GM23338 (cell line): Measurements from ENCODE around the gene CABP2. TPM values are rescaled to one million over a fixed set of nuclear protein-coding genes. Genes with fewer than 3 reads are reported as not detected.
A peak's percentile ranks its signal among the peaks of the same experiment; 100 is the strongest.

Experiments
- ATAC-seq: fragments of 200-7000 bp; cut with Tn5 transposase; 3 replicates; pipeline ENCODE4 v1.9.1; 2020
- DNase-seq: peaks from one replicate; pipeline ENCODE4 v3.0.0-alpha.2; 2015; ENCODE audit warnings: low spot score
- H2AFZ ChIP-seq: fragments of 200-600 bp; sonication (generic); 2 replicates; pipeline ENCODE4 v1.8.0; 2016; ENCODE audit warnings: antibody characterized with exemption, mild to moderate bottlenecking, moderate library complexity
- H3F3A ChIP-seq: fragments of 200-600 bp; sonication (generic); replicated peaks from 2 replicates; pipeline ENCODE4 v1.8.0; 2017; ENCODE audit warnings: antibody characterized with exemption, mixed run types, low read depth
- H3K27ac ChIP-seq: fragments of 200-600 bp; sonication (generic); 2 replicates; pipeline ENCODE4 v1.6.1; 2016; ENCODE audit warnings: low read depth
- H3K27me3 ChIP-seq: fragments of 200-600 bp; sonication (generic); 2 replicates; pipeline ENCODE4 v1.8.0; 2016; ENCODE audit warnings: mild to moderate bottlenecking, mixed run types, moderate library complexity; ENCODE audit not compliant: insufficient read depth
- H3K36me3 ChIP-seq: fragments of 200-600 bp; sonication (generic); 2 replicates; pipeline ENCODE4 v1.8.0; 2016; ENCODE audit warnings: mild to moderate bottlenecking; ENCODE audit not compliant: insufficient read depth
- H3K4me1 ChIP-seq: fragments of 200-600 bp; sonication (generic); 2 replicates; pipeline ENCODE4 v1.8.0; 2016; ENCODE audit warnings: mild to moderate bottlenecking, moderate library complexity; ENCODE audit not compliant: insufficient read depth
- H3K4me2 ChIP-seq: fragments of 200-600 bp; sonication (generic); 2 replicates; pipeline ENCODE4 v1.7.1; 2017; ENCODE audit warnings: mixed run types
- H3K4me3 ChIP-seq: fragments of 200-600 bp; sonication (generic); 2 replicates; pipeline ENCODE4 v1.6.1; 2016; ENCODE audit warnings: mixed run types
- H3K79me2 ChIP-seq: fragments of 200-600 bp; sonication (generic); replicated peaks from 2 replicates; pipeline ENCODE4 v1.8.0; 2017; ENCODE audit warnings: mild to moderate bottlenecking; ENCODE audit not compliant: insufficient read depth
- H3K9me2 ChIP-seq: fragments of 200-600 bp; sonication (generic); 2 replicates; pipeline ENCODE4 v1.8.0; 2017; ENCODE audit not compliant: insufficient read depth
- H4K20me1 ChIP-seq: fragments of 200-600 bp; sonication (generic); replicated peaks from 2 replicates; pipeline ENCODE4 v1.8.0; 2017; ENCODE audit warnings: mild to moderate bottlenecking; ENCODE audit not compliant: insufficient read depth
- H3K27ac Mint-ChIP-seq: 2 replicates; pipeline ENCODE4 v1.8.0; 2020; ENCODE audit warnings: inconsistent platforms, mild to moderate bottlenecking, moderate library complexity, mixed read lengths
- H3K27me3 Mint-ChIP-seq: 3 replicates; pipeline ENCODE4 v1.8.0; 2022; ENCODE audit warnings: low read depth, mild to moderate bottlenecking, moderate library complexity, mixed read lengths, inconsistent platforms; ENCODE audit not compliant: insufficient read depth, poor library complexity
- H3K36me3 Mint-ChIP-seq: 3 replicates; pipeline ENCODE4 v1.8.0; 2021; ENCODE audit warnings: low read depth, mild to moderate bottlenecking, inconsistent platforms, moderate library complexity, mixed read lengths
- H3K4me1 Mint-ChIP-seq: 3 replicates; pipeline ENCODE4 v1.8.0; 2020; ENCODE audit warnings: mild to moderate bottlenecking, inconsistent platforms, mixed read lengths
- H3K4me3 Mint-ChIP-seq: 3 replicates; pipeline ENCODE4 v1.8.0; 2021; ENCODE audit warnings: moderate library complexity, mild to moderate bottlenecking, inconsistent platforms, mixed read lengths
- H3K9me3 Mint-ChIP-seq: 3 replicates; pipeline ENCODE4 v1.8.0; 2020; ENCODE audit warnings: moderate library complexity, mild to moderate bottlenecking, inconsistent platforms, mixed read lengths
- CREB1 ChIP-seq: fragments of 250-450 bp; sonication (Bioruptor Pico); IDR thresholded peaks from 2 replicates; pipeline ENCODE4 v1.5.0; 2020; ENCODE audit warnings: low read depth, mild to moderate bottlenecking, moderate library complexity
- EZH2 ChIP-seq: fragments of 200-600 bp; sonication (generic); IDR thresholded peaks from one replicate; pipeline ENCODE4 v1.8.0; 2017; ENCODE audit warnings: antibody characterized with exemption, mild to moderate bottlenecking, low read depth; ENCODE audit not compliant: unreplicated experiment
- EZH2phosphoT487 ChIP-seq: fragments of 200-600 bp; sonication (generic); IDR thresholded peaks from one replicate; pipeline ENCODE4 v1.8.1; 2018; ENCODE audit warnings: antibody characterized with exemption; ENCODE audit not compliant: unreplicated experiment
- JUNB ChIP-seq: IDR thresholded peaks from one replicate; pipeline ENCODE4 v1.6.1; 2016; ENCODE audit warnings: antibody characterized with exemption; ENCODE audit not compliant: unreplicated experiment
- NANOG ChIP-seq: IDR thresholded peaks from 2 replicates; pipeline ENCODE4 v1.6.1; 2016; ENCODE audit warnings: antibody characterized with exemption, borderline replicate concordance
- POLR2AphosphoS5 ChIP-seq: IDR thresholded peaks from 2 replicates; pipeline ENCODE4 v1.6.1; 2016; ENCODE audit warnings: antibody characterized with exemption, low read depth
- STAT1 ChIP-seq: IDR thresholded peaks from one replicate; pipeline ENCODE4 v1.6.1; 2016; ENCODE audit warnings: antibody characterized with exemption; ENCODE audit not compliant: unreplicated experiment
- ZNF114 ChIP-seq: fragments of 250-450 bp; sonication (Bioruptor Pico); IDR thresholded peaks from 2 replicates; pipeline ENCODE4 v1.5.0; 2020; ENCODE audit warnings: mild to moderate bottlenecking, moderate library complexity
- ZNF331 ChIP-seq: fragments of 250-450 bp; sonication (Bioruptor Pico); IDR thresholded peaks from 2 replicates; pipeline ENCODE4 v1.5.0; 2020; ENCODE audit warnings: low read depth, mild to moderate bottlenecking, moderate library complexity
- polyA plus RNA-seq: library from polyadenylated mRNA; unstranded; fragments of >200 nt; fragmentation: Nextera tagmentation; extraction: Ambion mirVana; gene quantifications from 2 replicates; pipeline ENCODE4 v1.2.1, GENCODE V29; 2016
- total RNA-seq: library from RNA; depleted of rRNA; stranded (reverse); fragments of >200 nt; shearing (Covaris generic); gene quantifications from 2 replicates; pipeline ENCODE4 v1.2.3, GENCODE V29; 2014
- TF ChIP-seq, protein P1 (sequence below): IDR thresholded peaks from 2 replicates; pipeline ENCODE4 v1.6.1; 2016; ENCODE audit warnings: antibody characterized with exemption
- TF ChIP-seq, protein P2 (sequence below), 2 experiments: fragments of 200-600 bp in 1 of 2; sonication (generic) in 1 of 2; conservative IDR thresholded peaks; 2 replicates each; pipeline versions ENCODE4 v1.5.1 to v1.6.1; 2016 to 2017; ENCODE audit warnings: antibody characterized with exemption in 2 of 2, low read depth in 2 of 2, mild to moderate bottlenecking in 2 of 2, moderate library complexity in 1 of 2
- TF ChIP-seq, protein P3 (sequence below): IDR thresholded peaks from one replicate; pipeline ENCODE4 v1.6.1; 2018; ENCODE audit warnings: antibody characterized with exemption; ENCODE audit not compliant: unreplicated experiment

CABP2 gene
- total and polyA plus RNA-seq, 2 experiments from 2014 or later, result not detected

DNA sequence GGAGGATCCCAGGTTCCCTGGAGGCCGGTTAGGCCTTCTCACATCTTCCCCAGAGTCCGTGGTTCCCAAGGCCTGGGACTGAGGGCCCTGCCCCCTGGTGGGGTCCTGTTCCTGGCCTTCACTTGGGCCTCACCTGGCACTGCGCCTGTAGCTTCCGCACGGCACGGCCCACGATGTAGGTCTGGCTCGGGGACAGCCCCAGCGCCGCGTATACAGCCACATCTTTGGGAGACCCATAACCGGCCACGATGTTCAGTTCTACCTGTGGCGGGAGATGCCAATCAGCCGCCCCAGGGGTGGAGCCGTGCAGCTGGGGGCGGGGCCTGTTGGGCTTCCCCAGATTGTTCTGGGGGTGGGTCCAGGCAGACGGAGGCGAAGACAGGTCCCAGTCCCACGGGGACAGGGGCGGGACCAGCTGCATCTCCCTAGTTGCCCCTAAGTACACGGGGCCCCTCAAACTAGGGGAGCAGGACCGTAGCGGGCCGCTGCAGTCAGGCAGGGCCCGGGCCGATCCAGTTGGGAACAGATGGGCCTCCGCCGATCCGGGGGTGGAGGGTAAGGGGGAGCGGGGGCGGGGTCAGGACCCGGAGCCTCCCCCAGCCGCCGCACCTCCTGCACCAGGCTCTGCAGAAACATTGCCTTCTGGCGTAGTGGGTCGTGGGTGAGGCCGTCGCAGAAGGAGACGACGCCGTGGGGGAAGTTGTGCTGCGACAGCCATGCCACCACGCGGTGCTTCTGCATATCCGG, 30.3 kb downstream of the CABP2 start:
- H3K79me2 ChIP-seq, result no peaks in the 10 kb centered on the region
- H3K4me1 Mint-ChIP-seq, result no peaks in the 10 kb centered on the region; the same call in 2 of the 3 replicates
- ATAC-seq (peak; percentile 75), DNase-seq (peak; percentile 72)
- no peaks in the 10 kb centered on the region for H3K4me1 ChIP-seq
- no peaks in the 10 kb centered on the region for H3K27me3 ChIP-seq
- H4K20me1 ChIP-seq, result no peaks in the 10 kb centered on the region; the same call in 1 of the 2 replicates
- H3K36me3 Mint-ChIP-seq, result peaks cover 4% of the 10 kb centered on the region; the same call in 1 of the 3 replicates
- H3K4me3 ChIP-seq, result no peak overlapping the region
- H3K27ac ChIP-seq, result no peak overlapping the region
- peaks cover 5% of the 10 kb centered on the region for H3K27me3 Mint-ChIP-seq
- no peak overlapping the region for H3K4me2 ChIP-seq
- H3K36me3 ChIP-seq, result no peaks in the 10 kb centered on the region; the same call in 1 of the 2 replicates
- H2AFZ ChIP-seq, result no peak overlapping the region
- no peaks in the 10 kb centered on the region for H3K9me3 Mint-ChIP-seq
- H3K9me2 ChIP-seq, result no peaks in the 10 kb centered on the region
- no peak overlapping the region for H3K27ac Mint-ChIP-seq
- H3K4me3 Mint-ChIP-seq, result no peak overlapping the region
- TF ChIP-seq, protein P1, sequence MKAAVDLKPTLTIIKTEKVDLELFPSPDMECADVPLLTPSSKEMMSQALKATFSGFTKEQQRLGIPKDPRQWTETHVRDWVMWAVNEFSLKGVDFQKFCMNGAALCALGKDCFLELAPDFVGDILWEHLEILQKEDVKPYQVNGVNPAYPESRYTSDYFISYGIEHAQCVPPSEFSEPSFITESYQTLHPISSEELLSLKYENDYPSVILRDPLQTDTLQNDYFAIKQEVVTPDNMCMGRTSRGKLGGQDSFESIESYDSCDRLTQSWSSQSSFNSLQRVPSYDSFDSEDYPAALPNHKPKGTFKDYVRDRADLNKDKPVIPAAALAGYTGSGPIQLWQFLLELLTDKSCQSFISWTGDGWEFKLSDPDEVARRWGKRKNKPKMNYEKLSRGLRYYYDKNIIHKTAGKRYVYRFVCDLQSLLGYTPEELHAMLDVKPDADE, result no peak
- TF ChIP-seq, protein P2, sequence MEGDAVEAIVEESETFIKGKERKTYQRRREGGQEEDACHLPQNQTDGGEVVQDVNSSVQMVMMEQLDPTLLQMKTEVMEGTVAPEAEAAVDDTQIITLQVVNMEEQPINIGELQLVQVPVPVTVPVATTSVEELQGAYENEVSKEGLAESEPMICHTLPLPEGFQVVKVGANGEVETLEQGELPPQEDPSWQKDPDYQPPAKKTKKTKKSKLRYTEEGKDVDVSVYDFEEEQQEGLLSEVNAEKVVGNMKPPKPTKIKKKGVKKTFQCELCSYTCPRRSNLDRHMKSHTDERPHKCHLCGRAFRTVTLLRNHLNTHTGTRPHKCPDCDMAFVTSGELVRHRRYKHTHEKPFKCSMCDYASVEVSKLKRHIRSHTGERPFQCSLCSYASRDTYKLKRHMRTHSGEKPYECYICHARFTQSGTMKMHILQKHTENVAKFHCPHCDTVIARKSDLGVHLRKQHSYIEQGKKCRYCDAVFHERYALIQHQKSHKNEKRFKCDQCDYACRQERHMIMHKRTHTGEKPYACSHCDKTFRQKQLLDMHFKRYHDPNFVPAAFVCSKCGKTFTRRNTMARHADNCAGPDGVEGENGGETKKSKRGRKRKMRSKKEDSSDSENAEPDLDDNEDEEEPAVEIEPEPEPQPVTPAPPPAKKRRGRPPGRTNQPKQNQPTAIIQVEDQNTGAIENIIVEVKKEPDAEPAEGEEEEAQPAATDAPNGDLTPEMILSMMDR (conservative IDR thresholded peaks at IDR 0.05; ENCODE audit: low read depth in 2 of 2), result peak in 1 of 2 experiments; percentile 21; a peak in 2 of 4 replicates
- 0 out of 2 replicates have a peak, but pooled peaks cover 3% of the 10 kb centered on the region for H3F3A ChIP-seq

DNA sequence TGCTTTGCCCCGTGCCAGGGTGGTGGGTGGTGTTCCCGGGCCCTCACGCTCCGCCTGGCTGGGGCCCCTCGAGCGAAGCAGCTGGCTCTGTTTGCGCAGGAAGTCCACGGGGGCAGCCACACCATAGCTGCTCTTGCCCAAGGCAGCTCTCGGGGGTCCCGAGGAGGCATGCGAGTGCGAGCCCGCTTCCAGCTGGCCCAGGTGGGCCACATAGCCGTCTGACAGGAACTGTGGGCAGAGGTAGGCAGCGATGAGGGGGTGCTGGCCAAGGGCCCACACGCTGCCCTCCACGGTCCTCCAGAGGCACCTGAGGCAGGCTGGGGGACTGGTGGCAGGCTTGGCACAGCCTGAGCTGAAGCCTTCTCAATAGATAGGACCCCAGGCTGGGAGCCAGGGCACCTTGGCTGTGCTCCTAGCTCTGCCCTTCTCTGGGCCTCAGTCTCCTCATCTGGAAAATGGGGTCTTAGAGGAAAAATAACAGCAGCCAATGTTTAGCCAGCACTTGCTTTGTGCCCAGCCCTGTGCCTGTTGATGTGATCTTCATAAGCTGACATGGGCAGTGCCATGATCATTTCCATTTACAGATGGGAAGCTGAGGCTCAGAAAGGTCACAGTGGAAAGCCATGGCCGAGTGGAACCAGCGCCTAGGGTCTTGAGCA, 31.0 kb downstream of the CABP2 start:
- peaks cover 9% of the 10 kb centered on the region; the same call in 1 of the 3 replicates for H3K36me3 Mint-ChIP-seq
- Histone ChIP-seq H3K79me2 (no peaks in the 10 kb centered on the region), H3K4me3 (no peak overlapping the region), H3K9me2 (no peaks in the 10 kb centered on the region), H3K27me3 (no peaks in the 10 kb centered on the region), H4K20me1 (no peaks in the 10 kb centered on the region; the same call in 1 of the 2 replicates), H3K4me1 (no peaks in the 10 kb centered on the region), H3F3A (0 out of 2 replicates have a peak, but pooled peaks cover 3% of the 10 kb centered on the region), H3K4me2 (no peak overlapping the region), H2AFZ (no peak overlapping the region), H3K27ac (no peak overlapping the region), H3K36me3 (no peaks in the 10 kb centered on the region; the same call in 1 of the 2 replicates)
- no peak overlapping the region for H3K4me3 Mint-ChIP-seq
- no peaks in the 10 kb centered on the region for H3K9me3 Mint-ChIP-seq
- no peak for ATAC-seq
- no peaks in the 10 kb centered on the region; the same call in 2 of the 3 replicates for H3K4me1 Mint-ChIP-seq
- no peak for DNase-seq
- no peak overlapping the region for H3K27ac Mint-ChIP-seq
- H3K27me3 Mint-ChIP-seq, result peaks cover 5% of the 10 kb centered on the region
- TF ChIP-seq STAT1 (no peak), NANOG (no peak), POLR2AphosphoS5 (no peak), JUNB (no peak), EZH2 (no peak), EZH2phosphoT487 (no peak), ZNF114 (CRISPR knock-in tag) (no peak), ZNF331 (CRISPR knock-in tag) (no peak), CREB1 (no peak)
- TF ChIP-seq, protein P1, result no peak
- TF ChIP-seq, protein P3, sequence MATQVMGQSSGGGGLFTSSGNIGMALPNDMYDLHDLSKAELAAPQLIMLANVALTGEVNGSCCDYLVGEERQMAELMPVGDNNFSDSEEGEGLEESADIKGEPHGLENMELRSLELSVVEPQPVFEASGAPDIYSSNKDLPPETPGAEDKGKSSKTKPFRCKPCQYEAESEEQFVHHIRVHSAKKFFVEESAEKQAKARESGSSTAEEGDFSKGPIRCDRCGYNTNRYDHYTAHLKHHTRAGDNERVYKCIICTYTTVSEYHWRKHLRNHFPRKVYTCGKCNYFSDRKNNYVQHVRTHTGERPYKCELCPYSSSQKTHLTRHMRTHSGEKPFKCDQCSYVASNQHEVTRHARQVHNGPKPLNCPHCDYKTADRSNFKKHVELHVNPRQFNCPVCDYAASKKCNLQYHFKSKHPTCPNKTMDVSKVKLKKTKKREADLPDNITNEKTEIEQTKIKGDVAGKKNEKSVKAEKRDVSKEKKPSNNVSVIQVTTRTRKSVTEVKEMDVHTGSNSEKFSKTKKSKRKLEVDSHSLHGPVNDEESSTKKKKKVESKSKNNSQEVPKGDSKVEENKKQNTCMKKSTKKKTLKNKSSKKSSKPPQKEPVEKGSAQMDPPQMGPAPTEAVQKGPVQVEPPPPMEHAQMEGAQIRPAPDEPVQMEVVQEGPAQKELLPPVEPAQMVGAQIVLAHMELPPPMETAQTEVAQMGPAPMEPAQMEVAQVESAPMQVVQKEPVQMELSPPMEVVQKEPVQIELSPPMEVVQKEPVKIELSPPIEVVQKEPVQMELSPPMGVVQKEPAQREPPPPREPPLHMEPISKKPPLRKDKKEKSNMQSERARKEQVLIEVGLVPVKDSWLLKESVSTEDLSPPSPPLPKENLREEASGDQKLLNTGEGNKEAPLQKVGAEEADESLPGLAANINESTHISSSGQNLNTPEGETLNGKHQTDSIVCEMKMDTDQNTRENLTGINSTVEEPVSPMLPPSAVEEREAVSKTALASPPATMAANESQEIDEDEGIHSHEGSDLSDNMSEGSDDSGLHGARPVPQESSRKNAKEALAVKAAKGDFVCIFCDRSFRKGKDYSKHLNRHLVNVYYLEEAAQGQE, result no peak
- TF ChIP-seq, protein P2 (conservative IDR thresholded peaks at IDR 0.05; ENCODE audit: low read depth in 2 of 2), result no peak
